DOHH2 (cell line): ENCODE measurements around the gene SPATA6L.

ENCODE experiments used
- CTCF ChIP-seq: fragments of 200-600 bp; sonication (generic); IDR thresholded peaks from one replicate; pipeline ENCODE4 v1.5.1; 2014; ENCODE audit warnings: antibody characterized with exemption, mild to moderate bottlenecking, low read depth, low read length; ENCODE audit not compliant: poor library complexity, severe bottlenecking
- EZH2phosphoT487 ChIP-seq: fragments of 200-600 bp; sonication (generic); IDR thresholded peaks from 2 replicates; pipeline ENCODE4 v1.6.1; 2017; ENCODE audit warnings: borderline replicate concordance, mild to moderate bottlenecking, antibody characterized with exemption, low read length, moderate library complexity, mixed read lengths

DNA sequence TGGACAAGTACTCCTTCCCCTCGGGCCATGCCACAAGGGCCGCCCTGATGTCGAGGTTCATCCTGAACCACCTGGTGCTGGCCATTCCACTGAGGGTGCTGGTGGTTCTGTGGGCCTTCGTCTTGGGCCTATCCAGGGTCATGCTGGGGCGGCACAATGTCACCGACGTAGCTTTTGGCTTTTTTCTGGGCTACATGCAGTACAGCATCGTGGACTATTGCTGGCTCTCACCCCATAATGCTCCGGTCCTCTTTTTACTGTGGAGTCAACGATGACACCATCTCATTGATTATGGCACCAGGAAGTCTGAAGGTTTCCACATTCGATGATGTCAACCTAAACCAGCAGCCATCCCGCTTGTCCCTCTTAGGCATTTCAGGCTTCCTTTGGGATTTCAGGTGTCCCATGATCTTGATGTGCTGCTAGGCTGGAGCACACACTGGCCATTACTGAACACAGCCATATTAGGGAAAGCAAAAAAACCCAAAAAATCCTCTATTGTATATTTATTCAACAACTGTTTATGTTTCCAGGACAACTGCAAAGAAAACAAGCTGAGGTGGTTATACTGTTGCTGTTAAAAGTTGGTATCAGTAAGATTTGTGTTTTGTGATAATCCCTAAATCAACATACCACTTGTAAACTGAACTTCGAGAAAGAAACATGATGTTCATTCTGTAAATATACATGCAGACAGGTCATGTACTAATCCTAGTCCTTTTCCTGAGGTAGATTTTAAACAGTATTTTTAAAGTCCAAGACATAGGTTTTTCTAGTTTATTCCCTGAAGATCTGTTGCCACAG is 3.1 kb downstream of the SPATA6L start:
- no peak for TF ChIP-seq CTCF
- no peak for TF ChIP-seq EZH2phosphoT487
